HFFc6 (cell line): ENCODE results near the gene C9orf78. TPM values are rescaled to one million over a fixed set of nuclear protein-coding genes. Genes with fewer than 3 reads are reported as not detected.

ENCODE experiments used
- DNase-seq: peaks from one replicate; pipeline ENCODE4 v3.0.0-alpha.2; 2018
- H3K27ac Mint-ChIP-seq: 2 replicates; pipeline ENCODE4 v1.8.0; 2020; ENCODE audit warnings: mild to moderate bottlenecking, mixed read lengths
- H3K27me3 Mint-ChIP-seq: 2 replicates; pipeline ENCODE4 v1.8.0; 2021; ENCODE audit warnings: mild to moderate bottlenecking, moderate library complexity, mixed read lengths; ENCODE audit not compliant: insufficient read depth
- H3K36me3 Mint-ChIP-seq: 2 replicates; pipeline ENCODE4 v1.8.0; 2021; ENCODE audit warnings: low read depth, mixed read lengths
- H3K4me1 Mint-ChIP-seq: 2 replicates; pipeline ENCODE4 v1.8.0; 2020; ENCODE audit warnings: low read depth, mixed read lengths
- H3K4me3 Mint-ChIP-seq: 2 replicates; pipeline ENCODE4 v1.8.0; 2020; ENCODE audit warnings: mild to moderate bottlenecking, moderate library complexity, mixed read lengths
- H3K9me3 Mint-ChIP-seq: 2 replicates; pipeline ENCODE4 v1.8.0; 2020; ENCODE audit warnings: mild to moderate bottlenecking, mixed read lengths
- CTCF ChIP-seq: fragments of 200-600 bp; sonication (generic); IDR thresholded peaks from 2 replicates; pipeline ENCODE4 v1.5.0; 2021; ENCODE audit warnings: antibody characterized with exemption, mild to moderate bottlenecking
- total RNA-seq, 6 experiments: library from RNA; stranded (reverse); fragmentation: NEBNext Ultra II Directional; extraction: Animal tissue kit (Norgen Biotek cat#: 25700); gene quantifications; 2 replicates in 1 of 6; 3 replicates in 5 of 6; pipeline ENCODE4 v1.2.3, GENCODE V29; 2021

Gene C9orf78
- total RNA-seq, 6 experiments from 2014 or later: 42.8 to 52.7 (median 48.5) TPM

GRCh38 chr9:129875181-129875611, 40.1 kb upstream of the C9orf78 start:
- H3K9me3 Mint-ChIP-seq: no peaks in the 10 kb centered on the region
- peaks cover 10% of the 10 kb centered on the region; the same call in 1 of the 2 replicates for H3K36me3 Mint-ChIP-seq
- no peak overlapping the region for H3K27ac Mint-ChIP-seq
- peak; percentile 59 for TF ChIP-seq CTCF
- DNase-seq: no peak
- no peaks in the 10 kb centered on the region; the same call in 1 of the 2 replicates for H3K27me3 Mint-ChIP-seq
- no peak overlapping the region for H3K4me3 Mint-ChIP-seq
- H3K4me1 Mint-ChIP-seq: no peaks in the 10 kb centered on the region

- Mint-ChIP-seq H3K9me3 (no peaks in the 10 kb centered on the region), H3K36me3 (peaks cover 10% of the 10 kb centered on the region; the same call in 1 of the 2 replicates), H3K27me3 (no peaks in the 10 kb centered on the region; the same call in 1 of the 2 replicates), H3K27ac (no peak overlapping the region), H3K4me1 (no peaks in the 10 kb centered on the region), H3K4me3 (no peak overlapping the region)
- TF ChIP-seq CTCF: no peak
- no peak for DNase-seq
Observed at GRCh38 chr9:129874261-129875101, 39.4 kb upstream of the C9orf78 start.

GRCh38 chr9:129873563-129874190, 38.6 kb upstream of the C9orf78 start:
- peaks cover 10% of the 10 kb centered on the region; the same call in 1 of the 2 replicates for H3K36me3 Mint-ChIP-seq

GRCh38 chr9:129871046-129871445, 36.0 kb upstream of the C9orf78 start:
- no peak for DNase-seq
- no peaks in the 10 kb centered on the region for H3K4me1 Mint-ChIP-seq
- no peak overlapping the region for H3K4me3 Mint-ChIP-seq
- no peaks in the 10 kb centered on the region for H3K9me3 Mint-ChIP-seq
- TF ChIP-seq CTCF: no peak
- no peak overlapping the region for H3K27ac Mint-ChIP-seq
- peaks cover 12% of the 10 kb centered on the region; the same call in 1 of the 2 replicates for H3K36me3 Mint-ChIP-seq
- H3K27me3 Mint-ChIP-seq: no peaks in the 10 kb centered on the region; the same call in 1 of the 2 replicates

More at GRCh38 chr9:129873563-129874190, 38.6 kb upstream of the C9orf78 start:
- DNase-seq: no peak
- H3K4me1 Mint-ChIP-seq: no peaks in the 10 kb centered on the region
- H3K4me3 Mint-ChIP-seq: no peak overlapping the region
- H3K27me3 Mint-ChIP-seq: no peaks in the 10 kb centered on the region; the same call in 1 of the 2 replicates
- no peak for TF ChIP-seq CTCF
- no peaks in the 10 kb centered on the region for H3K9me3 Mint-ChIP-seq
- H3K27ac Mint-ChIP-seq: no peak overlapping the region

GRCh38 chr9:129869585-129870501, 34.8 kb upstream of the C9orf78 start:
- Mint-ChIP-seq H3K4me3 (no peak overlapping the region), H3K36me3 (peaks cover 14% of the 10 kb centered on the region; the same call in 1 of the 2 replicates), H3K4me1 (no peaks in the 10 kb centered on the region), H3K9me3 (no peaks in the 10 kb centered on the region), H3K27me3 (no peaks in the 10 kb centered on the region; the same call in 1 of the 2 replicates), H3K27ac (no peak overlapping the region)
- TF ChIP-seq CTCF: no peak
- no peak for DNase-seq
